Endothelial cell (in vitro differentiated cells): ENCODE measurements around the gene ADGRA1. TPM values are rescaled to one million over a fixed set of nuclear protein-coding genes. Genes with fewer than 3 reads are reported as not detected.

Experiments
- DNase-seq: peaks from one replicate; pipeline ENCODE4 v3.0.0; 2021; ENCODE audit warnings: low spot score
- H3K27ac Mint-ChIP-seq: one replicate; pipeline ENCODE4 v1.8.0; 2021; ENCODE audit warnings: mixed read lengths, inconsistent platforms; ENCODE audit not compliant: unreplicated experiment
- H3K27me3 Mint-ChIP-seq: one replicate; pipeline ENCODE4 v1.8.0; 2021; ENCODE audit warnings: mild to moderate bottlenecking, moderate library complexity, mixed read lengths, inconsistent platforms; ENCODE audit not compliant: unreplicated experiment
- H3K36me3 Mint-ChIP-seq: one replicate; pipeline ENCODE4 v1.8.0; 2021; ENCODE audit warnings: mild to moderate bottlenecking, low read depth, mixed read lengths, inconsistent platforms; ENCODE audit not compliant: unreplicated experiment
- H3K4me1 Mint-ChIP-seq: one replicate; pipeline ENCODE4 v1.8.0; 2021; ENCODE audit warnings: mild to moderate bottlenecking, mixed read lengths, inconsistent platforms; ENCODE audit not compliant: unreplicated experiment
- H3K4me3 Mint-ChIP-seq: one replicate; pipeline ENCODE4 v1.8.0; 2021; ENCODE audit warnings: mild to moderate bottlenecking, mixed read lengths, inconsistent platforms; ENCODE audit not compliant: unreplicated experiment
- H3K9me3 Mint-ChIP-seq: one replicate; pipeline ENCODE4 v1.8.0; 2021; ENCODE audit warnings: mixed read lengths, inconsistent platforms; ENCODE audit not compliant: unreplicated experiment
- total RNA-seq: library from RNA; stranded (reverse); fragmentation: NEBNext Ultra II Directional; extraction: Animal tissue kit (Norgen Biotek cat#: 25700); gene quantifications from one replicate; pipeline ENCODE4 v1.2.1, GENCODE V29; 2021; ENCODE audit not compliant: unreplicated experiment
- TF ChIP-seq, protein P1 (sequence below): fragments of 200-600 bp; sonication (generic); IDR thresholded peaks from one replicate; pipeline ENCODE4 v1.5.0; 2021; ENCODE audit warnings: antibody characterized with exemption; ENCODE audit not compliant: unreplicated experiment

The ADGRA1 gene
- total RNA-seq, 1 donor from 2014 or later: not detected

DNA sequence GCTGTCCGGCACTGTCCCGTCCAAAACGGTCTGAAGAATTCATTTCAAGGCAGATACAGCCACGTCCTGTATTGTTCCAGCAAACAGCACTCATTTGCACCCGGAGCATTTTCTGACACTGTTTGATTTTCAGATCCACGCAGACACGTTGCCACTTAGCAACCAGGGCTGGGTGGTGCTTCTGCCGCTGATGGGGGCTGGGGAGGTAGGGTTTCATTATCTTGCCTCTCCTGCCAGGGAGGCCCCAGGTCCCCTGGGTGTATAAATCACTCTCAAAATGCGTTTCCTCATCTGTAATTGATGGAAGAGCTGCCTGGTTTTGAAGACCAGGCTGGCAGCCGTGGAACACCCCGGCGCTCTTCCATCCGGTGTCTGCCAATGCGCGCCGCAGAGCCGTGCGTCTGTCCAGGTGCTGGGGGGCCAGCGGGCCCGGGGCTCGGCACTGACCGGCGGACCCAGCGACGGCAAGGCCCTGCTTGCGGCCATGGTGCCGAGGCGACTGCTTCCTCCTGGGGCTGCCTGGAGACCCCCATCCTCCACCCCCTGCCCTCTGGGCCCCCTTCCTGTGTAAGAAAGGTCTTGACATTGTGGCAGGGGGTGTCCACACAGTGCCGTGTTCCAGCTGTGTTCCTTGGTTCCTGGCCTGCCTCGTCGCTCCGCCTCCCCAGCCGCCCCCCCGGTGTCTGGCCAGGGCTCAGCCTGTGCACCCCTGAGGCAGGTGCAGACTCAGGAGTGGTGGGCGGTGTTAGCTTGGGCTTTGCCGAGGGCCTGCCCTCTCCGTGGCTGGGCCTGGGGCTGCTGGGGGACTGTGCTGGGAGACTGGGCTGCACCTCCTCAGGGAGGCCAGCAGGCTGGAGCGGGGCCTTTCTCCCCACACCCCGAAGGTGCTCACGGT, 16.6 kb downstream of the ADGRA1 start:
- Mint-ChIP-seq H3K9me3 (no peaks in the 10 kb centered on the region), H3K4me3 (no peak overlapping the region), H3K4me1 (no peaks in the 10 kb centered on the region), H3K27ac (no peak overlapping the region), H3K27me3 (peaks cover 6% of the 10 kb centered on the region), H3K36me3 (peaks cover 6% of the 10 kb centered on the region)
- TF ChIP-seq, protein P1, sequence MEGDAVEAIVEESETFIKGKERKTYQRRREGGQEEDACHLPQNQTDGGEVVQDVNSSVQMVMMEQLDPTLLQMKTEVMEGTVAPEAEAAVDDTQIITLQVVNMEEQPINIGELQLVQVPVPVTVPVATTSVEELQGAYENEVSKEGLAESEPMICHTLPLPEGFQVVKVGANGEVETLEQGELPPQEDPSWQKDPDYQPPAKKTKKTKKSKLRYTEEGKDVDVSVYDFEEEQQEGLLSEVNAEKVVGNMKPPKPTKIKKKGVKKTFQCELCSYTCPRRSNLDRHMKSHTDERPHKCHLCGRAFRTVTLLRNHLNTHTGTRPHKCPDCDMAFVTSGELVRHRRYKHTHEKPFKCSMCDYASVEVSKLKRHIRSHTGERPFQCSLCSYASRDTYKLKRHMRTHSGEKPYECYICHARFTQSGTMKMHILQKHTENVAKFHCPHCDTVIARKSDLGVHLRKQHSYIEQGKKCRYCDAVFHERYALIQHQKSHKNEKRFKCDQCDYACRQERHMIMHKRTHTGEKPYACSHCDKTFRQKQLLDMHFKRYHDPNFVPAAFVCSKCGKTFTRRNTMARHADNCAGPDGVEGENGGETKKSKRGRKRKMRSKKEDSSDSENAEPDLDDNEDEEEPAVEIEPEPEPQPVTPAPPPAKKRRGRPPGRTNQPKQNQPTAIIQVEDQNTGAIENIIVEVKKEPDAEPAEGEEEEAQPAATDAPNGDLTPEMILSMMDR: no peak
- no peak for DNase-seq

DNA sequence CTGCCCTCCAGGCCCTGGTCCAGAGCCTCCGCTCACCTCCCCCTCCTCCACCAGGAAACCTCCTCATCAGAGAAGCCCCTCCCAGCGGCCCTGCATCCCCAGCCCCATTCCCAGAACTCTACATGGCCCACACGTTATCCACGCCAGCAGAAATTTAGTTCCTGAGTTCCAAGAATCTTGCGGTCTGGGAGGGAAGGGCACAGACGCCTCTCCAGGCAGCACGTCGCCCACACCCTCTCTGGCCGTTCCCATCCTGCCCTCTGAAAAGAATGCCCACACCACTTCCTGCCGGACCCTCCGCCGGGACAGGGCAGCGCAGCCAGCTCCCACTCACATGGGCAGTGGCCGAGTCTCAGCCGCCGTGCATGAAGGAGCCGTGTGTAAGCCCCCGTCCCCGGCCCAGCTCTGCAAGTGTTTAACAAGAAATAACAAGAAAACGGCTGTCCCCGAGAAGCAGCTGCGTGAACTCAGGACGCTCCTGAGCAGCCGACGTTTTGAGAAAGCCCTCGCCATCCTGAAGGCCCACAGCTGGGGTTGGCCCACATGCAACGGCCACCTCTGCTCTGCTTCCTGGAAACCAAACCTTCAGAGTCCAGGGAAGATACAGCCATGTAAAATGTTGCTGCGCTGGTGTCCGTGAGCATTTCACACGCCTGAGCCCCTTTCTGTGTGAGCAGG, 17.4 kb downstream of the ADGRA1 start:
- DNase-seq: no peak
- H3K4me3 Mint-ChIP-seq: no peak overlapping the region
- H3K4me1 Mint-ChIP-seq: no peaks in the 10 kb centered on the region
- H3K27me3 Mint-ChIP-seq: peaks cover 10% of the 10 kb centered on the region
- H3K9me3 Mint-ChIP-seq: no peaks in the 10 kb centered on the region
- no peak overlapping the region for H3K27ac Mint-ChIP-seq
- H3K36me3 Mint-ChIP-seq: peaks cover 6% of the 10 kb centered on the region
- TF ChIP-seq, protein P1: no peak

DNA sequence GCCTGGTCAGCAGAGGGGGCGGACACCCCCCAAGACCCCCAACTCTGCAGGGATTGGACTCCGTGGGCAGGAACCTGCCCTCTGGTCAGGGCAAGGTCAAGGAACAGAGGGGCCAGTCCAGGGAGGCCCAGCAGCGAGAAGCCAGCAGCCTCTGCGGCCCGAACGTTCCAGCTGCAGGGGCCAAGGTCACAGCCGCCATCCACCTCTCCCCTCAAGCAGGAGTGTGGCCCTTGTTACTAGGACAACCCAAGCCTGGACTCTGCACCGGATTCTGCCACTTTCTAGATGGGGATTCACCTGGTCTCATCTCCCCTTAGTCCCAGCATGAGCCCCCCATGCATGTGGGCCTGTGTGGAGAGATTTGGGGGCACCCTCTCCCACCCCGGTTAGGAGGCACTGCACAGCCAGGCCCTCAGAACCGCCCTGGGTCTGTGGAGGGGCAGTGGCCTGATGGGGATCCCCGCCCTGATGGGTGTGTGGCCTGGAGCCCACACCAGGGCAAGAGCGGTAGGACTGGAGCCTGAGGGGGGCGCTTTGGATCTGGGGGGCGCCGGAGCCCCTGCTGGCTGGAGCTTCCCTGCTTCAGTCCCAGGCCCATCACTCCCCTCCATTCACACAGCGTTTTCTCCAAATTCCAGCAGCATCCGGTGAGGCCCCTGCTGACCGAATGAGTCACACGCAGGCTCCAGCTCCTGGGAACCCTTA, 18.1 kb downstream of the ADGRA1 start:
- Mint-ChIP-seq H3K27ac (no peak overlapping the region), H3K9me3 (no peaks in the 10 kb centered on the region), H3K36me3 (peaks cover 6% of the 10 kb centered on the region), H3K27me3 (peaks cover 14% of the 10 kb centered on the region), H3K4me1 (peaks cover 6% of the 10 kb centered on the region), H3K4me3 (no peak overlapping the region)
- DNase-seq: no peak
- TF ChIP-seq, protein P1: no peak

DNA sequence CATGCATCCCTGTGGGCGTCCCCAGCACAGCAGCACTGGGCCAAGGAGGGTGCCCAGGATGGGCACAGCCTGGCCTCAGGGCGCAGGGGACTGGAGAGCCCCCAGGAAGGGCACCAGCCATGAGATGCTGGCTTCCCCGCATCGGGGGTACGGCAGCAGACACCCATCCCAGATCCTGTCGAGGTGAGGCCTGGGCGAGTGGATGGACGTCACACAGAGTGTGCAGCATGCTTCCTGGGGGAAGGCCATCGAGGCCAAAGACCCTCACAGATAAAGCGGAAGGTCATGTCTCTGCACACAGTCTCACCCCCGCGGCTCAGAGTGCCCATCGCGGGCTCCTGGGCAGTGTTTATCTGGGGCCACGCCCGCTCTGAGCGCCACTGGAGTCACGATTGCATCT, 18.8 kb downstream of the ADGRA1 start:
- H3K27ac Mint-ChIP-seq: no peak overlapping the region
- TF ChIP-seq, protein P1: no peak

More for the DNA sequence above, 18.8 kb downstream of the ADGRA1 start:
- H3K4me3 Mint-ChIP-seq: no peak overlapping the region
- DNase-seq: no peak
- peaks cover 13% of the 10 kb centered on the region for H3K27me3 Mint-ChIP-seq
- no peaks in the 10 kb centered on the region for H3K9me3 Mint-ChIP-seq
- H3K4me1 Mint-ChIP-seq: peaks cover 7% of the 10 kb centered on the region
- peaks cover 6% of the 10 kb centered on the region for H3K36me3 Mint-ChIP-seq
